Cortex of kidney (tissue), 1 donor: ENCODE results near the gene ZNF823.
"Not testable (repeated sequence)": the region's sequence is repeated elsewhere in the genome, so short reads cannot be mapped to it uniquely, and the experiment has no call there.

Experiments
- DNase-seq: peaks from one replicate; lab custom pipeline; 2025; lab: John Stamatoyannopoulos, UW

The ZNF823 gene

GRCh38 chr19:11738746-11739620, at the start of gene ZNF823:
Gene ZNF823 (minus strand): TSS chr19:11738946. CDS start chr19:11738819, 127 bp downstream.
- no peak for DNase-seq

GRCh38 chr19:11787536-11787935, 48.8 kb upstream of the ZNF823 start:
- DNase-seq = no peak

- no peak for DNase-seq
Measured at GRCh38 chr19:11784356-11784755, 45.6 kb upstream of the ZNF823 start.

GRCh38 chr19:11783767-11784166, 45.0 kb upstream of the ZNF823 start:
- no peak for DNase-seq

GRCh38 chr19:11781295-11782057, 42.7 kb upstream of the ZNF823 start:
- no peak for DNase-seq

- DNase-seq = no peak
Measured at GRCh38 chr19:11780431-11781020, 41.8 kb upstream of the ZNF823 start.

GRCh38 chr19:11776669-11777068, 37.9 kb upstream of the ZNF823 start:
- DNase-seq = not testable (repeated sequence)

GRCh38 chr19:11771520-11771919, 32.8 kb upstream of the ZNF823 start:
- not testable (repeated sequence) for DNase-seq

GRCh38 chr19:11769995-11770394, 31.2 kb upstream of the ZNF823 start:
- no peak for DNase-seq

- no peak for DNase-seq
Measured at GRCh38 chr19:11767633-11768133, 28.9 kb upstream of the ZNF823 start.

GRCh38 chr19:11766597-11767591, 28.1 kb upstream of the ZNF823 start, which contains the start of gene ZNF441:
Gene ZNF441 (plus strand): TSS chr19:11767000. CDS start chr19:11767194, 194 bp downstream.
- no peak for DNase-seq

GRCh38 chr19:11763611-11764010, 24.9 kb upstream of the ZNF823 start:
- no peak for DNase-seq

GRCh38 chr19:11763117-11763516, 24.4 kb upstream of the ZNF823 start:
- no peak for DNase-seq

GRCh38 chr19:11759805-11760204, 21.1 kb upstream of the ZNF823 start:
- DNase-seq = no peak

GRCh38 chr19:11756965-11757364, 18.2 kb upstream of the ZNF823 start:
- no peak for DNase-seq

- DNase-seq = no peak
Measured at GRCh38 chr19:11754663-11755062, 15.9 kb upstream of the ZNF823 start.

- DNase-seq = no peak
Measured at GRCh38 chr19:11752244-11752736, 13.5 kb upstream of the ZNF823 start.

- no peak for DNase-seq
Measured at GRCh38 chr19:11749751-11750150, 11.0 kb upstream of the ZNF823 start.

GRCh38 chr19:11747277-11747676, 8.5 kb upstream of the ZNF823 start:
- no peak for DNase-seq

- no peak for DNase-seq
Measured at GRCh38 chr19:11745869-11746268, 7.1 kb upstream of the ZNF823 start.
